Measurements from ENCODE around the gene DNM2.

Gene DNM2

GRCh38 chr19:10838377-10838776 is 120.5 kb downstream of the DNM2 start:
- no peaks in the 10 kb centered on the region for H3K9me2 ChIP-seq (replicated peaks; ENCODE audit: control insufficient read depth, low read length)
- TF ChIP-seq EZH2phosphoT487 (IDR thresholded peaks at IDR 0.05; ENCODE audit: borderline replicate concordance, low read length) = no peak
- no peak for TF ChIP-seq CTCF (IDR thresholded peaks at IDR 0.05; ENCODE audit: low read depth, low read length, poor library complexity, severe bottlenecking)
- peaks cover 5% of the 10 kb centered on the region; the same call in 1 of the 2 replicates for H4K20me1 ChIP-seq (ENCODE audit: control insufficient read depth, insufficient read depth, low read depth, low read length)
- peak overlapping the region; percentile 17; the same call in 1 of the 2 replicates for H3K4me3 ChIP-seq (ENCODE audit: low read length)
- peaks cover 12% of the 10 kb centered on the region for H3K36me3 ChIP-seq (ENCODE audit: control insufficient read depth, low read length)
- no peaks in the 10 kb centered on the region for H3K27me3 ChIP-seq (ENCODE audit: control insufficient read depth, low read length)
- peak overlapping the region; percentile 57 for H3K4me2 ChIP-seq (ENCODE audit: low read length)
- no peak overlapping the region for H3K27ac ChIP-seq (ENCODE audit: low read depth, low read length)
- peaks cover 7% of the 10 kb centered on the region for H3K9me3 ChIP-seq (ENCODE audit: control insufficient read depth, insufficient read depth, low read length)
- peaks cover 30% of the 10 kb centered on the region for H3K4me1 ChIP-seq (ENCODE audit: control insufficient read depth, low read length)
- no peaks in the 10 kb centered on the region for H3K79me2 ChIP-seq (ENCODE audit: control insufficient read depth, low read length)
- H3F3A ChIP-seq (ENCODE audit: control insufficient read depth, insufficient read depth) = peaks cover 8% of the 10 kb centered on the region

GRCh38 chr19:10839114-10840050 is 121.5 kb downstream of the DNM2 start:
- Histone ChIP-seq H3K4me3 (ENCODE audit: low read length) (no peak overlapping the region), H3F3A (ENCODE audit: control insufficient read depth, insufficient read depth) (0 out of 2 replicates have a peak, but pooled peaks cover 4% of the 10 kb centered on the region), H3K9me2 (replicated peaks; ENCODE audit: control insufficient read depth, low read length) (no peaks in the 10 kb centered on the region), H3K27ac (ENCODE audit: low read depth, low read length) (no peak overlapping the region), H3K27me3 (ENCODE audit: control insufficient read depth, low read length) (no peaks in the 10 kb centered on the region), H3K36me3 (ENCODE audit: control insufficient read depth, low read length) (peaks cover 7% of the 10 kb centered on the region), H3K9me3 (ENCODE audit: control insufficient read depth, insufficient read depth, low read length) (peaks cover 7% of the 10 kb centered on the region), H3K4me2 (ENCODE audit: low read length) (no peak overlapping the region; the same call in 1 of the 2 replicates), H3K4me1 (ENCODE audit: control insufficient read depth, low read length) (peaks cover 30% of the 10 kb centered on the region), H4K20me1 (ENCODE audit: control insufficient read depth, insufficient read depth, low read depth, low read length) (peaks cover 5% of the 10 kb centered on the region; the same call in 1 of the 2 replicates), H3K79me2 (ENCODE audit: control insufficient read depth, low read length) (no peaks in the 10 kb centered on the region)
- TF ChIP-seq CTCF (IDR thresholded peaks at IDR 0.05; ENCODE audit: low read depth, low read length, poor library complexity, severe bottlenecking) = no peak
- TF ChIP-seq EZH2phosphoT487 (IDR thresholded peaks at IDR 0.05; ENCODE audit: borderline replicate concordance, low read length) = no peak

GRCh38 chr19:10842788-10843187 is 124.9 kb downstream of the DNM2 start:
- Histone ChIP-seq H3K27ac (ENCODE audit: low read depth, low read length) (no peak overlapping the region), H3K9me2 (replicated peaks; ENCODE audit: control insufficient read depth, low read length) (no peaks in the 10 kb centered on the region), H3F3A (ENCODE audit: control insufficient read depth, insufficient read depth) (0 out of 2 replicates have a peak, but pooled peaks cover 4% of the 10 kb centered on the region), H3K9me3 (ENCODE audit: control insufficient read depth, insufficient read depth, low read length) (no peaks in the 10 kb centered on the region), H4K20me1 (ENCODE audit: control insufficient read depth, insufficient read depth, low read depth, low read length) (no peaks in the 10 kb centered on the region), H3K79me2 (ENCODE audit: control insufficient read depth, low read length) (no peaks in the 10 kb centered on the region), H3K4me2 (ENCODE audit: low read length) (no peak overlapping the region), H3K36me3 (ENCODE audit: control insufficient read depth, low read length) (no peaks in the 10 kb centered on the region), H3K4me3 (ENCODE audit: low read length) (no peak overlapping the region), H3K27me3 (ENCODE audit: control insufficient read depth, low read length) (no peaks in the 10 kb centered on the region), H3K4me1 (ENCODE audit: control insufficient read depth, low read length) (peaks cover 14% of the 10 kb centered on the region)
- TF ChIP-seq CTCF (IDR thresholded peaks at IDR 0.05; ENCODE audit: low read depth, low read length, poor library complexity, severe bottlenecking) = no peak
- TF ChIP-seq EZH2phosphoT487 (IDR thresholded peaks at IDR 0.05; ENCODE audit: borderline replicate concordance, low read length) = no peak
